SK-N-MC (cell line): ENCODE results near the gene MARVELD1.

Experiments
- EZH2 ChIP-seq: fragments of 200-600 bp; sonication (generic); IDR thresholded peaks from one replicate; pipeline ENCODE4 v1.6.1; 2017; ENCODE audit warnings: antibody characterized with exemption
- POLR2AphosphoS5 ChIP-seq: IDR thresholded peaks from 2 replicates; pipeline ENCODE4 v1.6.1; 2012; ENCODE audit warnings: mild to moderate bottlenecking, low read depth, low read length, borderline replicate concordance

DNA sequence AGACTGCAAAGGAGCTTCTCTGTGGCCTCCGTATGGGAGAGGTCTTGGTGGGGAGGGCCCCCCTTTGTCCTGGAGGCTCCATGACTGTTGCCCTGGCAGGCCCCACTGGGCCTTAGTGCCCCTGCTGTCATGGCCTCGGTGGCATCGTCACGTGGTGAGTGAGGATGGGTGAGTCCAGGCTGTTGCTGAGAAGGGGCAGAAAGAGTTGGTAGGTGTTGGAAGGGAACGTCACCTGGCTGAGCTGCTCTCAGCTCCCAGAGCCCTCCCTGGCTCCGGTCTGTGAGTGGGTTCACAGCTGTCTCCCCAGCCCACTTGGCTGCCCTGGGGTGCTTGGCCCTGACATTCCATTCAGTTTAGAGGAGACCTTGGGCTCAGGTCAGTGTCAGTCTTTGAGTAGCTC, 42.2 kb downstream of the MARVELD1 start:
- TF ChIP-seq POLR2AphosphoS5 (no peak), EZH2 (no peak)
